Measurements from ENCODE around the gene NOS1.

DNA sequence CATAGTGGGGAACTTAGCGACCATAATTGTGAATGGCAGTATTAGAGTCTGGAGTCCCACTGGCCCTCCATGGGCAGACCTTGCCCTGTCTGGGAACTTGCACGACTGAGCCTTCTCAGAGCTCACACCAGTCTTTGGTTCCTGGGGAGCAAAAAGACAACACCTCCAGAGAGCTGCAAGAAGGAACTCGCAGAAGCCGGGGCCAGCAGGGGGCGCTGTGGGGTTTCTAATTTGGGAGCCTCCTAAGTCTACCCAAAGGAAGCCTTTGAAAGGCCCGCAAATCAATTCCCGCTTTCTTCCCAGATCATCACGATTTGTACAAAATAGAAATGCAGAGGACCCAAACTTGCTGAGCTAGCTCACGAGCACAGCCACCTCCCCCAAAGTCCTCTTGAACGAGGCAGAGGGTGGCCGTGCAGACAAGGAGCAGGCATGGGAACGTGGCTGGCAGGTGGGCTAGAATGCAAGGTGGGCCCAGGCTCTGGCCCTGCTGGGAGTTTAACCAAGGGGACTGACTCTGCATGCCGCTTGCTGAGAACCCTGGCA lies 124.9 kb downstream of the NOS1 start:
- TF ChIP-seq, protein P1, sequence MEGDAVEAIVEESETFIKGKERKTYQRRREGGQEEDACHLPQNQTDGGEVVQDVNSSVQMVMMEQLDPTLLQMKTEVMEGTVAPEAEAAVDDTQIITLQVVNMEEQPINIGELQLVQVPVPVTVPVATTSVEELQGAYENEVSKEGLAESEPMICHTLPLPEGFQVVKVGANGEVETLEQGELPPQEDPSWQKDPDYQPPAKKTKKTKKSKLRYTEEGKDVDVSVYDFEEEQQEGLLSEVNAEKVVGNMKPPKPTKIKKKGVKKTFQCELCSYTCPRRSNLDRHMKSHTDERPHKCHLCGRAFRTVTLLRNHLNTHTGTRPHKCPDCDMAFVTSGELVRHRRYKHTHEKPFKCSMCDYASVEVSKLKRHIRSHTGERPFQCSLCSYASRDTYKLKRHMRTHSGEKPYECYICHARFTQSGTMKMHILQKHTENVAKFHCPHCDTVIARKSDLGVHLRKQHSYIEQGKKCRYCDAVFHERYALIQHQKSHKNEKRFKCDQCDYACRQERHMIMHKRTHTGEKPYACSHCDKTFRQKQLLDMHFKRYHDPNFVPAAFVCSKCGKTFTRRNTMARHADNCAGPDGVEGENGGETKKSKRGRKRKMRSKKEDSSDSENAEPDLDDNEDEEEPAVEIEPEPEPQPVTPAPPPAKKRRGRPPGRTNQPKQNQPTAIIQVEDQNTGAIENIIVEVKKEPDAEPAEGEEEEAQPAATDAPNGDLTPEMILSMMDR (conservative IDR thresholded peaks at IDR 0.05 in 1 of 2, IDR thresholded peaks at IDR 0.05 in 1 of 2; ENCODE audit: extremely low read depth in 1 of 2, insufficient read depth in 1 of 2, low read depth in 1 of 2, low read length in 2 of 2) = peak; percentile 46 to 57
- no peak for TF ChIP-seq EZH2 (IDR thresholded peaks at IDR 0.05; ENCODE audit: borderline replicate concordance, low read length)
